NCI-H2081 treated with DMSO at 0.1 percent for 48 hours (cell line): Measurements from ENCODE around the gene KMO.

Source experiments
- DNase-seq: peaks from one replicate; lab custom pipeline; 2025; lab: John Stamatoyannopoulos, UW

Gene KMO

GRCh38 chr1:241596633-241597032 lies 64.5 kb downstream of the KMO start:
- DNase-seq = no peak

GRCh38 chr1:241598249-241598648 lies 66.1 kb downstream of the KMO start:
- no peak for DNase-seq

- DNase-seq = no peak
These were observed 68.3 kb downstream of the KMO start for GRCh38 chr1:241600496-241600901.

GRCh38 chr1:241603731-241604245 lies 71.6 kb downstream of the KMO start:
- no peak for DNase-seq

GRCh38 chr1:241605146-241605805 lies 73.1 kb downstream of the KMO start:
- DNase-seq = no peak

GRCh38 chr1:241606544-241606943 lies 74.4 kb downstream of the KMO start:
- DNase-seq = no peak

- DNase-seq = no peak
These were observed 75.3 kb downstream of the KMO start for GRCh38 chr1:241607497-241607896.

- DNase-seq = no peak
These were observed 76.3 kb downstream of the KMO start for GRCh38 chr1:241608379-241609033.

GRCh38 chr1:241610056-241610815 lies 78.1 kb downstream of the KMO start:
- DNase-seq = peak; percentile 42

GRCh38 chr1:241611063-241611462 lies 78.9 kb downstream of the KMO start:
- DNase-seq = peak; percentile 56

- no peak for DNase-seq
These were observed 79.6 kb downstream of the KMO start for GRCh38 chr1:241611736-241612135.

GRCh38 chr1:241612533-241613477 lies 80.6 kb downstream of the KMO start:
- DNase-seq = no peak

- DNase-seq = no peak
These were observed 82.0 kb downstream of the KMO start for GRCh38 chr1:241614144-241614543.

- DNase-seq = no peak
These were observed 82.4 kb downstream of the KMO start for GRCh38 chr1:241614572-241614971.

- no peak for DNase-seq
These were observed 83.1 kb downstream of the KMO start for GRCh38 chr1:241615043-241615974.

- DNase-seq = no peak
These were observed 85.2 kb downstream of the KMO start for GRCh38 chr1:241617426-241617825.

GRCh38 chr1:241622669-241623068 lies 90.5 kb downstream of the KMO start:
- no peak for DNase-seq

GRCh38 chr1:241624935-241625334 lies 92.8 kb downstream of the KMO start:
- no peak for DNase-seq

- no peak for DNase-seq
These were observed 95.5 kb downstream of the KMO start for GRCh38 chr1:241627453-241628259.

GRCh38 chr1:241630005-241630404 lies 97.8 kb downstream of the KMO start:
- no peak for DNase-seq
